H1 (cell line): ENCODE data around the gene SBF2. TPM values are rescaled to one million over a fixed set of nuclear protein-coding genes. Genes with fewer than 3 reads are reported as not detected.

Experiments used
- CTCF ChIA-PET: fragments of 300-600 bp; sonication (Branson Sonifier 250); formaldehyde crosslinking; loops from one replicate; lab custom pipeline; 2021; ENCODE audit not compliant: partially characterized antibody; lab: Charles Lee
- POLR2A ChIA-PET: fragments of 300-600 bp; sonication (Branson Sonifier 250); formaldehyde crosslinking; loops from one replicate; lab custom pipeline; 2021; ENCODE audit warnings: inconsistent platforms; ENCODE audit not compliant: partially characterized antibody; lab: Charles Lee
- DNase-seq, 2 experiments: peaks; one replicate each; pipeline versions ENCODE4 v3.0.0 to v3.0.0-alpha.2; 2010 to 2022; ENCODE audit warnings: low spot score in 2 of 2, low read depth in 1 of 2, mixed read lengths in 1 of 2
- FAIRE-seq: peaks from 2 replicates; lab custom pipeline; 2011; peaks lifted over from hg19 to GRCh38; lab: Jason Lieb, UNC
- H2AFZ ChIP-seq: 2 replicates; pipeline ENCODE4 v1.8.1; 2012; ENCODE audit warnings: low read length, inconsistent platforms
- H2AK5ac ChIP-seq: 2 replicates; pipeline ENCODE4 v1.6.1; 2013; ENCODE audit warnings: low read depth, low read length
- H2BK120ac ChIP-seq: replicated peaks from 2 replicates; pipeline ENCODE3; 2013; ENCODE audit warnings: low read depth, low read length, inconsistent platforms
- H2BK12ac ChIP-seq: 2 replicates; pipeline ENCODE4 v1.6.1; 2013; ENCODE audit warnings: low read depth, low read length
- H2BK15ac ChIP-seq: 2 replicates; pipeline ENCODE4 v1.6.1; 2013; ENCODE audit warnings: low read length
- H2BK20ac ChIP-seq: 2 replicates; pipeline ENCODE4 v1.6.1; 2013; ENCODE audit warnings: low read length
- H2BK5ac ChIP-seq: 2 replicates; pipeline ENCODE4 v1.6.1; 2013; ENCODE audit warnings: low read depth, low read length
- H3K14ac ChIP-seq: 2 replicates; pipeline ENCODE4 v1.6.1; 2013; ENCODE audit warnings: inconsistent platforms; ENCODE audit not compliant: insufficient read length
- H3K18ac ChIP-seq: 2 replicates; pipeline ENCODE4 v1.6.1; 2013; ENCODE audit warnings: low read length; ENCODE audit errors: extremely low read depth
- H3K23ac ChIP-seq: 2 replicates; pipeline ENCODE4 v1.6.1; 2013; ENCODE audit warnings: inconsistent platforms; ENCODE audit not compliant: insufficient read length
- H3K23me2 ChIP-seq: 2 replicates; pipeline ENCODE4 v1.6.1; 2013; ENCODE audit warnings: low read depth, low read length
- H3K27ac ChIP-seq: 2 replicates; pipeline ENCODE4 v1.6.1; 2011; ENCODE audit warnings: low read depth, low read length, inconsistent platforms
- H3K27me3 ChIP-seq, 4 experiments: replicated peaks in 1 of 4; 1 replicate in 1 of 4; 2 replicates in 3 of 4; pipeline versions ENCODE4 v1.6.1 to v1.8.1; 2011 to 2013; ENCODE audit warnings: low read length in 3 of 4, mild to moderate bottlenecking in 3 of 4, inconsistent platforms in 2 of 4, mixed read lengths in 2 of 4, moderate library complexity in 1 of 4; ENCODE audit not compliant: control insufficient read depth in 3 of 4, insufficient read depth in 3 of 4; ENCODE audit errors: extremely low read depth in 1 of 4
- H3K36me3 ChIP-seq, 4 experiments: 2 replicates each; pipeline versions ENCODE4 v1.6.1 to v1.8.1; 2011 to 2013; ENCODE audit warnings: mild to moderate bottlenecking in 4 of 4, low read length in 3 of 4, moderate library complexity in 2 of 4, control low read depth in 1 of 4, inconsistent platforms in 1 of 4; ENCODE audit not compliant: insufficient read depth in 4 of 4, control insufficient read depth in 2 of 4
- H3K4ac ChIP-seq: replicated peaks from 2 replicates; pipeline ENCODE3; 2013; ENCODE audit warnings: low read length, low read depth, mixed read lengths, inconsistent platforms; ENCODE audit not compliant: insufficient read length
- H3K4me1 ChIP-seq, 4 experiments: replicated peaks in 1 of 4; 1 replicate in 1 of 4; 2 replicates in 3 of 4; pipeline versions ENCODE4 v1.6.1 to v1.8.1; 2011 to 2013; ENCODE audit warnings: low read length in 3 of 4, inconsistent platforms in 2 of 4, mixed read lengths in 1 of 4; ENCODE audit not compliant: insufficient read depth in 4 of 4, control insufficient read depth in 3 of 4
- H3K4me2 ChIP-seq, 2 experiments: 2 replicates each; pipeline versions ENCODE4 v1.6.1 to v1.8.1; 2011 to 2013; ENCODE audit warnings: low read depth in 2 of 2, low read length in 2 of 2, control low read depth in 1 of 2, inconsistent platforms in 1 of 2, mild to moderate bottlenecking in 1 of 2; ENCODE audit not compliant: insufficient read depth in 1 of 2
- H3K4me3 ChIP-seq, 4 experiments: fragments of 200-600, 300-600 bp in 1 of 4; sonication (generic), shearing (Covaris generic), sonication (Bioruptor Twin) in 1 of 4; 2 replicates each; pipeline versions ENCODE4 v1.5.1 to v1.8.1; 2011 to 2016; ENCODE audit warnings: low read length in 4 of 4, low read depth in 3 of 4, control low read depth in 2 of 4, inconsistent platforms in 2 of 4, mild to moderate bottlenecking in 2 of 4, mixed read lengths in 1 of 4, moderate library complexity in 1 of 4; ENCODE audit not compliant: insufficient read depth in 2 of 4; ENCODE audit errors: extremely low read depth in 1 of 4
- H3K56ac ChIP-seq: replicated peaks from 2 replicates; pipeline ENCODE3; 2013; ENCODE audit warnings: low read depth, mild to moderate bottlenecking, mixed read lengths, low read length, inconsistent platforms; ENCODE audit not compliant: insufficient read length
- H3K79me1 ChIP-seq: 2 replicates; pipeline ENCODE4 v1.6.1; 2013; ENCODE audit warnings: low read depth, low read length, control low read depth
- H3K79me2 ChIP-seq, 2 experiments: 2 replicates each; pipeline versions ENCODE4 v1.6.1 to v1.8.1; 2012 to 2013; ENCODE audit warnings: low read length in 2 of 2, mild to moderate bottlenecking in 2 of 2, inconsistent platforms in 1 of 2; ENCODE audit not compliant: insufficient read depth in 2 of 2, control insufficient read depth in 1 of 2
- H3K9ac ChIP-seq, 4 experiments: replicated peaks in 1 of 4; 1 replicate in 1 of 4; 2 replicates in 3 of 4; pipeline versions ENCODE4 v1.6.1 to v1.8.1; 2011 to 2013; ENCODE audit warnings: low read depth in 3 of 4, low read length in 3 of 4, control low read depth in 2 of 4, mild to moderate bottlenecking in 2 of 4, moderate library complexity in 2 of 4, inconsistent platforms in 1 of 4; ENCODE audit errors: extremely low read depth in 1 of 4
- H3K9me3 ChIP-seq, 2 experiments: 2 replicates each; pipeline versions ENCODE4 v1.6.1 to v1.8.1; 2012 to 2013; ENCODE audit warnings: mild to moderate bottlenecking in 2 of 2, moderate library complexity in 2 of 2, control low read depth in 1 of 2, inconsistent platforms in 1 of 2, low read depth in 1 of 2, low read length in 1 of 2, mixed read lengths in 1 of 2; ENCODE audit not compliant: insufficient read depth in 2 of 2
- H4K20me1 ChIP-seq, 2 experiments: replicated peaks in 1 of 2; 2 replicates each; pipeline versions ENCODE3 to v1.8.1; 2011 to 2013; ENCODE audit warnings: inconsistent platforms in 2 of 2, low read length in 2 of 2, mild to moderate bottlenecking in 1 of 2; ENCODE audit not compliant: insufficient read depth in 2 of 2, control insufficient read depth in 1 of 2
- H4K5ac ChIP-seq: 2 replicates; pipeline ENCODE4 v1.6.1; 2013; ENCODE audit warnings: low read length, low read depth, mixed read lengths, inconsistent platforms; ENCODE audit not compliant: insufficient read length
- H4K8ac ChIP-seq: 2 replicates; pipeline ENCODE4 v1.8.0; 2013; ENCODE audit warnings: mild to moderate bottlenecking, moderate library complexity, low read length, inconsistent platforms; ENCODE audit not compliant: insufficient read depth; ENCODE audit errors: extremely low read depth
- H4K91ac ChIP-seq: replicated peaks from 2 replicates; pipeline ENCODE3; 2013; ENCODE audit warnings: low read length, mixed read lengths, inconsistent platforms; ENCODE audit not compliant: insufficient read length
- BRCA1 ChIP-seq: IDR thresholded peaks from 2 replicates; pipeline ENCODE4 v1.6.1; 2012; ENCODE audit warnings: low read depth, low read length, improper control_type of control experiment
- CBX5 ChIP-seq: fragments of 300-800, 300-1000 bp; sonication (generic); IDR thresholded peaks from 2 replicates; pipeline ENCODE4 v1.7.1; 2016; ENCODE audit warnings: antibody characterized with exemption, low read length, low read depth
- CHD2 ChIP-seq: IDR thresholded peaks from 2 replicates; pipeline ENCODE4 v1.6.1; 2012; ENCODE audit warnings: low read length, improper control_type of control experiment
- CREB1 ChIP-seq: IDR thresholded peaks from 2 replicates; pipeline ENCODE4 v1.6.1; 2012; ENCODE audit warnings: inconsistent platforms
- EZH2 ChIP-seq: fragments of 200-600 bp; sonication (generic); IDR thresholded peaks from 2 replicates; pipeline ENCODE4 v1.7.1; 2012; ENCODE audit warnings: low read depth, mild to moderate bottlenecking, moderate library complexity, low read length, inconsistent platforms; ENCODE audit not compliant: severe bottlenecking
- PHF8 ChIP-seq: fragments of 200-600 bp; sonication (generic); conservative IDR thresholded peaks from 2 replicates; pipeline ENCODE4 v1.7.1; 2012; ENCODE audit warnings: low read depth, mild to moderate bottlenecking, inconsistent platforms, low read length, moderate library complexity
- POLR2A ChIP-seq, 2 experiments: IDR thresholded peaks; 1 replicate in 1 of 2; 2 replicates in 1 of 2; pipeline ENCODE4 v1.6.1; 2011; ENCODE audit warnings: low read depth in 2 of 2, low read length in 2 of 2, mild to moderate bottlenecking in 2 of 2; ENCODE audit errors: control extremely low read depth in 1 of 2
- RXRA ChIP-seq: IDR thresholded peaks from 2 replicates; pipeline ENCODE4 v1.6.1; 2011; ENCODE audit warnings: low read depth, mild to moderate bottlenecking, low read length, moderate library complexity; ENCODE audit not compliant: insufficient read depth
- SAP30 ChIP-seq: fragments of 300-600 bp; sonication (generic); IDR thresholded peaks from 2 replicates; pipeline ENCODE4 v1.7.1; 2012; ENCODE audit warnings: low read length, moderate library complexity, mild to moderate bottlenecking, inconsistent platforms; ENCODE audit not compliant: insufficient read depth, insufficient replicate concordance
- SIX5 ChIP-seq: IDR thresholded peaks from 2 replicates; pipeline ENCODE4 v1.6.1; 2011; ENCODE audit warnings: mild to moderate bottlenecking, low read depth, low read length
- SRF ChIP-seq: IDR thresholded peaks from 2 replicates; pipeline ENCODE4 v1.6.1; 2011; ENCODE audit warnings: mild to moderate bottlenecking, low read depth, low read length, moderate library complexity
- SUZ12 ChIP-seq: fragments of 200-600 bp; sonication (generic); IDR thresholded peaks from 2 replicates; pipeline ENCODE4 v1.6.1; 2012; ENCODE audit warnings: mild to moderate bottlenecking, inconsistent platforms, low read length, moderate library complexity, mixed read lengths
- TBP ChIP-seq: IDR thresholded peaks from 2 replicates; pipeline ENCODE4 v1.6.1; 2011; ENCODE audit warnings: low read depth, low read length, improper control_type of control experiment
- YY1 ChIP-seq: IDR thresholded peaks from 2 replicates; pipeline ENCODE4 v1.6.1; 2011; ENCODE audit warnings: low read depth, mild to moderate bottlenecking, low read length
- WGBS, 2 experiments: shearing (Covaris generic) in 1 of 2; methylation state at CpG; one replicate each; pipeline versions ENCODE4 v1.1.6 to v1.1.7; 2013 to 2015; ENCODE audit warnings: low lambda C conversion rate in 2 of 2, mixed read lengths in 2 of 2, inconsistent platforms in 1 of 2, low coverage in 1 of 2, missing lambda C conversion rate in 1 of 2; ENCODE audit not compliant: insufficient replicate concordance in 2 of 2, insufficient coverage in 1 of 2, insufficient read length in 1 of 2; ENCODE audit errors: extremely low coverage in 1 of 2, missing lambda C conversion rate in 1 of 2; 5-methylcytosine and 5-hydroxymethylcytosine counted together
- polyA plus RNA-seq, 7 experiments: library from polyadenylated mRNA; depleted of rRNA in 3 of 7; stranded (reverse) in 5 of 7; unstranded in 2 of 7; fragments of >200 nt in 5 of 7; fragments of 200-250 nt in 2 of 7; gene quantifications; 1 replicate in 5 of 7; 2 replicates in 1 of 7; 4 replicates in 1 of 7; pipeline versions ENCODE4 v1.2.1 to v1.2.3, GENCODE V29; 2011 to 2013; ENCODE audit warnings: missing spikeins in 2 of 7, mixed read lengths in 2 of 7
- total RNA-seq: library from RNA; stranded (reverse); fragmentation: NEBNext Ultra II Directional; extraction: Animal tissue kit (Norgen Biotek cat#: 25700); gene quantifications from 2 replicates; pipeline ENCODE4 v1.2.1, GENCODE V29; 2021
- TF ChIP-seq, protein P1 (sequence below): IDR thresholded peaks from 2 replicates; pipeline ENCODE4 v1.6.1; 2012; ENCODE audit warnings: inconsistent platforms

The SBF2 gene
- total and polyA plus RNA-seq, 2 of the 8 experiments (the other 6 are each of a cell fraction or from before 2014, with no cell fraction given): 36.7 to 50.5 TPM

DNA sequence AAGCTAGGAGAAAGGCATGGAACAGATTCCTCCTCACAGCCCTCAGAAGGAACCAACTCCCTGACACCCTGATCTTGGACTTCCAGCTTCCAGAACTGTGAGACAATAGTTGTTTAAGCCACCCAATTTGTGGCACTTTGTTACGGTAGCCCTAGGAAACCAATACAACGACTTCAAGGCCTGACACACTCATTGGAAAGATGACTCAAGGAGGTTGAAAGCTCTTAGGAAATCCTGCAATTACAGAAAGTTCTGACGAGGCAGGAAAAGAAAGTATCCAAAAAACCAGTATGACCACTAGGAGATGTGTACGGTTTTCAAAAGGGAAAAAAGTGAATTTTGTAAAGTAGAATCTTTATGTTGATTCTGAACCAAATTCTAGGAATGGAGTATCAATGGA lies 468.7 kb downstream of the SBF2 start:
- Histone ChIP-seq H3K4me1 (peaks cover 0 to 8% (median 5%) of the 10 kb centered on the region in 4 experiments; a peak in 4 of 7 replicates), H3K9me3 (no peaks in the 10 kb centered on the region), H4K20me1 (no peaks in the 10 kb centered on the region), H3K79me2 (no peaks in the 10 kb centered on the region), H3K36me3 (no peaks in the 10 kb centered on the region; a peak in 1 of 8 replicates), H4K91ac (no peak overlapping the region), H4K5ac (no peak overlapping the region), H2BK120ac (no peak overlapping the region), H2AK5ac (no peak overlapping the region), H3K23ac (no peak overlapping the region), H3K18ac (no peak overlapping the region), H3K23me2 (no peaks in the 10 kb centered on the region; the same call in 1 of the 2 replicates), H2BK20ac (no peak overlapping the region), H3K79me1 (no peaks in the 10 kb centered on the region), H4K8ac (no peak overlapping the region), H3K27me3 (no peaks in the 10 kb centered on the region), H2BK15ac (no peak overlapping the region), H3K56ac (no peak overlapping the region), H2AFZ (no peak overlapping the region), H3K4me2 (no peak overlapping the region), H3K14ac (no peak overlapping the region), H3K27ac (no peak overlapping the region), H3K4me3 (no peak overlapping the region), H2BK12ac (no peak overlapping the region; the same call in 1 of the 2 replicates), H3K4ac (no peak overlapping the region), H2BK5ac (no peak overlapping the region), H3K9ac (no peak overlapping the region)
- POLR2A ChIA-PET: interaction anchor here (0.7 kb wide), 1 partner anchor 251 kb away, joined by 3 read pairs; no protein-coding TSS in a partner anchor
- CTCF ChIA-PET: interaction anchor here (0.8 kb wide), 1 partner anchor 9 kb away, joined by 3 read pairs; no protein-coding TSS in a partner anchor
- 85% methylated on average over 4 of the region's 4 CpGs; no CpG with 5 or more reads in 1 of the 2 experiments for WGBS, 2 experiments
- DNase-seq (no peak), FAIRE-seq (no peak)
- TF ChIP-seq CREB1 (no peak), YY1 (no peak), SIX5 (no peak), TBP (no peak), PHF8 (no peak), SRF (no peak), CBX5 (no peak), SAP30 (no peak), CHD2 (no peak), POLR2A (IDR thresholded peaks at IDR 0.05; ENCODE audit: control extremely low read depth in 1 of 2, low read depth in 2 of 2, low read length in 2 of 2) (no peak), RXRA (no peak), BRCA1 (no peak), SUZ12 (no peak), EZH2 (no peak)
- TF ChIP-seq, protein P1, sequence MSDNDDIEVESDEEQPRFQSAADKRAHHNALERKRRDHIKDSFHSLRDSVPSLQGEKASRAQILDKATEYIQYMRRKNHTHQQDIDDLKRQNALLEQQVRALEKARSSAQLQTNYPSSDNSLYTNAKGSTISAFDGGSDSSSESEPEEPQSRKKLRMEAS: no peak
